ENCODE measurements around the gene OR10A4. TPM values are rescaled to one million over a fixed set of nuclear protein-coding genes. Genes with fewer than 3 reads are reported as not detected.
A peak's percentile ranks its signal among the peaks of the same experiment; 100 is the strongest.

OR10A4 gene
- total RNA-seq, 1 experiment from 2014 or later, result not detected

DNA sequence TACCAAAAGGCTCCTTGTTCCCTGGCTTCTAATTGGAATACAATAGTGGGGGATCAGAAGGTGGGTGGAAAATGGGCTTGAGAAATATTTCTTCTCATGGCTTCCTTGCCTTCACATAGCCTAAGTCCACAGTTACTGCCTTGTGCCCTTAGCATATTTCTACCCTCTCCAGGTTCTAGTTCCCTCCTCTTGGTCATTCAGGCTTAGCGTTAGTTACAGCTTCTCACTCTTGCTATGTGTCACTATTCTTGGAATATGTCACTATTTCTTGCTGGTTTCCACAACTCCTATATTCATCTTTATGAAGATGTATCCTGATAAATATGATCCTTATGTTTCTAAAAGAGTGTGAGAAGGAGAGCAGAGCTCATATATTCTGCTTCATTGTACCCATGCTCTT is 13.4 kb downstream of the OR10A4 start:
- Histone ChIP-seq H3K4me1 (no peaks in the 10 kb centered on the region), H3K4me3 (ENCODE audit: low read depth, low read length) (no peak overlapping the region), H3K9me3 (no peaks in the 10 kb centered on the region), H3K36me3 (ENCODE audit: control insufficient read depth, insufficient read depth, low read length) (no peaks in the 10 kb centered on the region), H3K27me3 (replicated peaks; ENCODE audit: control insufficient read depth, insufficient read depth, low read length) (no peaks in the 10 kb centered on the region)
- Mint-ChIP-seq H3K4me3 (ENCODE audit: unreplicated experiment) (no peak overlapping the region), H3K27ac (ENCODE audit: unreplicated experiment) (no peak overlapping the region), H3K36me3 (ENCODE audit: insufficient read depth, unreplicated experiment) (no peaks in the 10 kb centered on the region), H3K9me3 (ENCODE audit: unreplicated experiment) (no peaks in the 10 kb centered on the region), H3K4me1 (ENCODE audit: low read depth, unreplicated experiment) (no peaks in the 10 kb centered on the region), H3K27me3 (ENCODE audit: insufficient read depth, unreplicated experiment) (peaks cover 11% of the 10 kb centered on the region)
- ChIA-PET CTCF (interaction anchor here (1.0 kb wide), 1 partner anchor 77 kb away, joined by 5 read pairs; no protein-coding TSS in a partner anchor), POLR2A (interaction anchor here (0.5 kb wide), 1 partner anchor 287 kb away, joined by 6 read pairs; no protein-coding TSS in a partner anchor)
- intact Hi-C loops (cut with micrococcal nuclease; ENCODE audit: unreplicated experiment), result no loop called here
- no TSS peak for BruUV-seq (replicated peaks)
- DNase-seq, result no peak
- TF ChIP-seq, protein P1, sequence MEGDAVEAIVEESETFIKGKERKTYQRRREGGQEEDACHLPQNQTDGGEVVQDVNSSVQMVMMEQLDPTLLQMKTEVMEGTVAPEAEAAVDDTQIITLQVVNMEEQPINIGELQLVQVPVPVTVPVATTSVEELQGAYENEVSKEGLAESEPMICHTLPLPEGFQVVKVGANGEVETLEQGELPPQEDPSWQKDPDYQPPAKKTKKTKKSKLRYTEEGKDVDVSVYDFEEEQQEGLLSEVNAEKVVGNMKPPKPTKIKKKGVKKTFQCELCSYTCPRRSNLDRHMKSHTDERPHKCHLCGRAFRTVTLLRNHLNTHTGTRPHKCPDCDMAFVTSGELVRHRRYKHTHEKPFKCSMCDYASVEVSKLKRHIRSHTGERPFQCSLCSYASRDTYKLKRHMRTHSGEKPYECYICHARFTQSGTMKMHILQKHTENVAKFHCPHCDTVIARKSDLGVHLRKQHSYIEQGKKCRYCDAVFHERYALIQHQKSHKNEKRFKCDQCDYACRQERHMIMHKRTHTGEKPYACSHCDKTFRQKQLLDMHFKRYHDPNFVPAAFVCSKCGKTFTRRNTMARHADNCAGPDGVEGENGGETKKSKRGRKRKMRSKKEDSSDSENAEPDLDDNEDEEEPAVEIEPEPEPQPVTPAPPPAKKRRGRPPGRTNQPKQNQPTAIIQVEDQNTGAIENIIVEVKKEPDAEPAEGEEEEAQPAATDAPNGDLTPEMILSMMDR (IDR thresholded peaks at IDR 0.05; ENCODE audit: insufficient read depth in 1 of 2, low read depth in 1 of 2, low read length in 1 of 2, severe bottlenecking in 1 of 2, unreplicated experiment in 1 of 2), result no peak

DNA sequence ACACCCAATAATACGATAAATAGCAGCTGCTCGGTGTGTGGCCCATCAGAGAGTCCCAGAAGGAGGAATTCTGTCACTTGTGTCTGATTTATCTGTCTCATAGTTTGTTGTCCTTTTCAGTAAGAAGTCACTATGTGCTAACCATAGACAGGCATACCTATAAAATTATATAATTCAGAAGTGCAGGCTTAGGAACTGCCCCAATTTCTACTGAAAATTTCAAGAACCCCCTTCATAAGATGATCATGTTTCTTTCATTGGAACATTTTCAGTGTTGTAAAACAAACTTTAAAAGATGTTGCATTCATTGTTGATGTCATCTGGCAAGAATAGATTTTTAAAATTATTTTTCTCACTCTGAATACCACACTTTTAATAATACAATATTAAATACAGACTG is 16.0 kb downstream of the OR10A4 start, which contains the start of gene OR2D2:
TSS of gene OR2D2 (minus strand) at position 101 of the 400 bp plus-strand sequence. CDS start at position 101, 0 bp downstream.
- ChIA-PET POLR2A (no interaction called here), CTCF (no interaction called here)
- no peaks in the 10 kb centered on the region for H3K36me3 ChIP-seq (ENCODE audit: control insufficient read depth, insufficient read depth, low read length)
- intact Hi-C loops (cut with micrococcal nuclease; ENCODE audit: unreplicated experiment), result no loop called here
- Mint-ChIP-seq H3K9me3 (ENCODE audit: unreplicated experiment) (no peaks in the 10 kb centered on the region), H3K27me3 (ENCODE audit: insufficient read depth, unreplicated experiment) (peaks cover 11% of the 10 kb centered on the region), H3K4me3 (ENCODE audit: unreplicated experiment) (no peak within 1 kb of the TSS), H3K36me3 (ENCODE audit: insufficient read depth, unreplicated experiment) (no peaks in the 10 kb centered on the region), H3K27ac (ENCODE audit: unreplicated experiment) (no peak within 1 kb of the TSS), H3K4me1 (ENCODE audit: low read depth, unreplicated experiment) (no peaks in the 10 kb centered on the region)
- TF ChIP-seq, protein P1 (IDR thresholded peaks at IDR 0.05; ENCODE audit: insufficient read depth in 1 of 2, low read depth in 1 of 2, low read length in 1 of 2, severe bottlenecking in 1 of 2, unreplicated experiment in 1 of 2), result no peak
- no peak within 1 kb of the TSS for H3K4me3 ChIP-seq (ENCODE audit: low read depth, low read length)
- H3K9me3 ChIP-seq, result no peaks in the 10 kb centered on the region
- no TSS peak for BruUV-seq (replicated peaks)
- H3K4me1 ChIP-seq, result no peaks in the 10 kb centered on the region
- no peaks in the 10 kb centered on the region for H3K27me3 ChIP-seq (replicated peaks; ENCODE audit: control insufficient read depth, insufficient read depth, low read length)
- no peak for DNase-seq

DNA sequence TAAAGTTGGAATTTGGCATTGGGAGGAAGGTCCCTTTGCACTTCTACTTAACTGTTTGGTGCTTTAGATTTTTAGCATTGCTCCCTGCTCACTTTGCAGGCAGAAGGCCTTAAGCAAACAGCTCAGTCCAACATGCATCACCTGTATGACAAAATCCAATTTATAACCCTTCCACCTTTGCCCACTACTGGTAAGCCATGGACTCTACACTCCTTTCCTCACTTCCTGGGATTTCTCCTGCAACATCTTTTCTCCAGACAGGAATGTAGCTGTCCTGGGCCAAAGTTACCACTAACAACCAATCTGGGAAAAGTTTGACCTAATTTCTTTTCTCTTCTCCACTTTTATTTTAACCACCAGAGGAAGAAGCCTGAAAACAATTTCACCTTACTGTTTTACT is 17.7 kb downstream of the OR10A4 start:
- H3K4me1 Mint-ChIP-seq (ENCODE audit: low read depth, unreplicated experiment), result no peaks in the 10 kb centered on the region
- Histone ChIP-seq H3K4me3 (ENCODE audit: low read depth, low read length) (no peak overlapping the region), H3K27me3 (replicated peaks; ENCODE audit: control insufficient read depth, insufficient read depth, low read length) (no peaks in the 10 kb centered on the region), H3K36me3 (ENCODE audit: control insufficient read depth, insufficient read depth, low read length) (no peaks in the 10 kb centered on the region), H3K4me1 (no peaks in the 10 kb centered on the region), H3K9me3 (no peaks in the 10 kb centered on the region)
- ChIA-PET CTCF (no interaction called here), POLR2A (no interaction called here)
- BruUV-seq (replicated peaks), result no TSS peak
- no peak for DNase-seq
- TF ChIP-seq, protein P1 (IDR thresholded peaks at IDR 0.05; ENCODE audit: insufficient read depth in 1 of 2, low read depth in 1 of 2, low read length in 1 of 2, severe bottlenecking in 1 of 2, unreplicated experiment in 1 of 2), result peak in 1 of 2 experiments; percentile 21
- no peaks in the 10 kb centered on the region for H3K9me3 Mint-ChIP-seq (ENCODE audit: unreplicated experiment)
- no peaks in the 10 kb centered on the region for H3K36me3 Mint-ChIP-seq (ENCODE audit: insufficient read depth, unreplicated experiment)
- H3K4me3 Mint-ChIP-seq (ENCODE audit: unreplicated experiment), result no peak overlapping the region
- intact Hi-C loops (cut with micrococcal nuclease; ENCODE audit: unreplicated experiment), result no loop called here
- peaks cover 13% of the 10 kb centered on the region for H3K27me3 Mint-ChIP-seq (ENCODE audit: insufficient read depth, unreplicated experiment)
- H3K27ac Mint-ChIP-seq (ENCODE audit: unreplicated experiment), result no peak overlapping the region
